Muscle of back (tissue), 13 donors: ENCODE results near the gene SHISA3. TPM values are rescaled to one million over a fixed set of nuclear protein-coding genes. Genes with fewer than 3 reads are reported as not detected.
"Not testable (repeated sequence)": the region's sequence is repeated elsewhere in the genome, so short reads cannot be mapped to it uniquely, and the experiment has no call there.

Source experiments
- DNase-seq, 3 donors: peaks; one replicate each; pipeline versions ENCODE4 v3.0.0 to v3.0.0-alpha.2; 2013
- long read RNA-seq, 9 donors: transcript quantifications; one replicate each; lab custom pipeline, GENCODE V29; 2026
- polyA plus RNA-seq, 10 donors: library from polyadenylated mRNA; unstranded; fragments of 120-200 nt; gene quantifications; one replicate each; pipeline ENCODE4 v1.2.1, GENCODE V29; 2013; ENCODE audit not compliant: insufficient read length in 10 of 10

Gene SHISA3
- polyA plus RNA-seq: 10 to 100 TPM in 3 of 10 donors, 1 to 10 TPM in 7; 3.4 to 18.4 (median 7.4) TPM
- long read RNA-seq, donor 1, transcript SHISA3-201 (2 exons, 1,971 nt): major isoform, 8 of 8 reads
- long read RNA-seq, donor 1, partial matches to known transcripts: 0 of 8 reads
- long read RNA-seq, donor 1, other reads (novel, unspliced or antisense): 0 of 8 reads
- long read RNA-seq, donor 2, transcript SHISA3-201 (2 exons, 1,971 nt): major isoform, 9 of 9 reads
- long read RNA-seq, donor 2, partial matches to known transcripts: 0 of 9 reads
- long read RNA-seq, donor 2, other reads (novel, unspliced or antisense): 0 of 9 reads
- long read RNA-seq, donor 3, partial matches to known transcripts: 0 of 1 reads
- long read RNA-seq, donor 3, other reads (novel, unspliced or antisense): 0 of 1 reads
- long read RNA-seq, donor 4, transcript SHISA3-201 (2 exons, 1,971 nt): major isoform, 5 of 5 reads
- long read RNA-seq, donor 4, partial matches to known transcripts: 0 of 5 reads
- long read RNA-seq, donor 4, other reads (novel, unspliced or antisense): 0 of 5 reads
- long read RNA-seq, donor 5, transcript SHISA3-201 (2 exons, 1,971 nt): major isoform, 17 of 17 reads
- long read RNA-seq, donor 5, partial matches to known transcripts: 0 of 17 reads
- long read RNA-seq, donor 5, other reads (novel, unspliced or antisense): 0 of 17 reads
- long read RNA-seq, donor 6, partial matches to known transcripts: 0 of 3 reads
- long read RNA-seq, donor 6, other reads (novel, unspliced or antisense): 0 of 3 reads
- long read RNA-seq, donor 7, transcript SHISA3-201 (2 exons, 1,971 nt): major isoform, 7 of 7 reads
- long read RNA-seq, donor 7, partial matches to known transcripts: 0 of 7 reads
- long read RNA-seq, donor 7, other reads (novel, unspliced or antisense): 0 of 7 reads
- long read RNA-seq, donor 8, partial matches to known transcripts: 0 of 2 reads
- long read RNA-seq, donor 8, other reads (novel, unspliced or antisense): 0 of 2 reads
- long read RNA-seq, donor 9, partial matches to known transcripts: 0 of 3 reads
- long read RNA-seq, donor 9, other reads (novel, unspliced or antisense): 0 of 3 reads

DNA sequence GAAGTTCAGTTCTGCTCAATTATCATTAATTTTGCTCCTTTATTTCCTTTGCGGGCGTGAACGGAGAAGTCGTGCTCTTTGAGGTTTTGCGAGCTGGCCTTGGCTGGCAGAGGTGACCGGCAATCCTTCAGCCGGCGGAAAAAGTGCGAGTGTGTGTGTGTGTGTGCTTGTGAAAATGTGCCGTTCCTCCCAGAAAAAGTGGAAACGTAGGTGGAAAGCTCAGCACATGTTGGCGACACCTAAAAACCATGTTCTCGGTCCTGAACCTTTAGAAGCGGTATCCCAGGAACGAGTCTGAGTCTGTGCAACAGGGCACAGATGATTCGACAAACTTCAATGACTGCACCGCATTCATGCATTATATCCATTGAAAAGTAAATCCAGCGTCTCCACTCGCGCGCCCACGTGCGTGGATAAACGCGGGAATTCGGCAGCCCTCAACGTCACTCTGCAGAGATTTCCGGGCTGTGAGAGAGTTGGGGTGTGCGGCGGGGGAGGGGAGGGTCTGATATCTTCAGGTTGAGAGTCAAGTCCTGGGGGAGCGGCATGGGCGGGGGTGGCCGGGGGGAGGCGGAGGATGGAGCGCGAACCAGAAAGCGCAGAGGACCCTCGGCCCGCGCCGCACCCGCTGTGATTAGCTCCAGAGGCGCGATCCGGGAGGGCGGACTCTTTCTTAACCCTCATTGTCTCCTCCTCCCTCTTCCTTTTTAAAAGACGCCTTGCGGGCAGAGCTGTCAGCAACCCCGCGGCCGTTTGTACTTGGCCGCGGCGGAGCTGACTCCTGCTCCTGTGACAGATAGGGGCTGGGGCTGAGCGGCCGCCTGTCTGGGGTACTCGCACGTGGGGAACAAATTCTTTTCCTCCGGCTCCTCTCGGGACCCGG, at the start of gene SHISA3:
Gene SHISA3, plus strand, starts transcription at position 737 of the 883 bp plus-strand sequence. CDS start 569 bp downstream, outside the sequence.
- DNase-seq: peak in 2 of 3 donors; percentile 41 to 73

DNA sequence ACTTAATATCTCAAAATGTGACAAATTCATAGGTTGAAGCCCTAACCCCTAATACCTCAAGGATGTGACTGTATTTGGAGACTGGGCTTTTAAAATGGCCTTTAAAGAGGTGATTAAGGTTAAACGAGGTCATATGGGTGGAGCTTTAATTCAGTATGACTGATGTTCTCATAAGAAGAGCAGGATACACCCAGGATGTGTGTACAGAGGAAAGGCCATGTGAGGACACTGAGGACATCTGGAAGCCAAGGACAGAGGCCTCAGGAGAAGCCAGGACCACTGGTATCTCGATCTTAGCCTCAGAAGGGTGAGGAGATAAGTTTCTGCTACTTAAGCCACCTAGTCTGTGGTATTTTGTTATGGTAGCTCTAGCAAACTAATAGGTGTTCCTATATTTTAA, 49.0 kb upstream of the SHISA3 start:
- DNase-seq: no peak

DNA sequence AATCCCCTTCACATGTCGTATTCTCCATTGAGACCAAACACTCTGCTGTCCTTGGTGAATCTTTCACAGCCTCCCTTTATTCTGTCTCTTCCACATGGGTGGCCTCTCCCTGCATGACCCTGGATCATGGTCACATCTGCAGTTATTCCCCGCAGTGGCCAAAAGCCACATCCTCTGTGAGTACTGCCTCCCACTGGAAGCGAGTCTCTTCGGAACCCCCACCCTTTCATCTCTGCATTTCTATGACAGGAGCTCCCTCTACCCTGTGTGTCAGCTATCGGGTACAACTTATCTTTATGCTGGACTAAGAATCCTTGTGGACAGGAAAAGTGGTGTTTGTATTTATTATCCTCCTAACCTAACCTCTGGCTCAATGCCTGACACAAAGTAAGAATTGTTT, 48.6 kb upstream of the SHISA3 start:
- no peak for DNase-seq

DNA sequence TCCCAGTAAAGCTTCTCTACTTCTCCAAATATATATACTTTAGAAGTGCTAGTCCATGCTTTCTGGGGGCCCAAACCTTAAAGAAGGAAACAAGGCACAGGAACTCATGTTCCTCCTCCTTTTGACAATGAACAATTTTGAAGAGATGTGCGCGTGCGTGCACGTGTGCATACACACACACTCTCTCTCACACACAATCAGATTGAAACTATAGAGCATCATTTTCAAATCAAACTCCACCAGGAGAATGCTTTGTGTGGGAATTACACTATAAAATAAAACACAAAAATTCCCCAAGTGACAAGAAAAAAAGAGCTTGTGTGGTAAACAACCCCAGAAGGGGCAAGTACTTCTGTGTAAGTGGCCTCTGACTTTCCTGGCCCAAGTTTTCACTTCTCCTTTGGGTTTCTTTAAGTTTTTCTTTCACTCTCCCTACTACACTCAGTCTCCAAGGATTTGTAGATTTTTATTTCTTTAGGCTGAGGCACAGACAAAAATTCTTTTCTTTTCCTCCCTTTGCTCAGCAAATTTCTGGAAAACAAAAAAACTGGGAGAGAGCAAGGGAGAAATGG, 46.6 kb upstream of the SHISA3 start:
- no peak for DNase-seq

DNA sequence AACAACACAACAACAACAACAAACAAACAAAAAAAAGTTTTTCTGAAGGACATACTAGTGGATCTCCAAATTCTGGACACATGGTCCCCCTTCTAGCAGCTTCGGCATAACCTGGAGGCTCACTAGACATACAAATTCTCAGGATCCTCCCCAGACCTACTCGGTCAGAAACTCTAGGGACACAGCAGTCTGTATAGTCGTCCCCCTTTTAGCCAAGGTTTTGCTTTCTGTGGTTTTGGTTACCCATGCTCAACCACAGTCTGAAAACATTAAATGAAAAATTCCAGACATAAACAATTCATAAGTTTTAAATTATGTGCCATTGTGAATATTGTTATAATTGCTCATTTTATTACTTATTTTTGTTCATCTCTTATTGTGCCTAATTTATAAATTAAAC, 45.2 kb upstream of the SHISA3 start:
- no peak for DNase-seq

DNA sequence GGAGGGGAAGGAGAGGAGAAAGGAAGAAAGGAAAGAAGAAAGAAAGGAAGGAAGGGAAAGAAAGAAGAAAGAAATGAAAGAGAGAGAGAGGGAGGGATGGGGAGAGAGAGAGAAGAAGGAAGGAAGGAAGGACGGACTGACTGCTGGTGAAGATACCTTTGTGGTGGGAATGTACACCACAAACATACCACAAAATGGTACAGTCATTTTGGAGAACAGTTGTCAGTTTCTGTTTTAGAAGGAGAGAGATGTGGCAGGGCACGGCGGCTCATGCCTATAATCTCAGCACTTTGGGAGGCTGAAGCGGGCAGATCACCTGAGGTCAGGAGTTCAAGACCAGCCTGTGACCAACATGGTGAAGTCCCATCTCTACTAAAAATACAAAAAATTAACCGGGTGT, 40.0 kb upstream of the SHISA3 start:
- no peak for DNase-seq

DNA sequence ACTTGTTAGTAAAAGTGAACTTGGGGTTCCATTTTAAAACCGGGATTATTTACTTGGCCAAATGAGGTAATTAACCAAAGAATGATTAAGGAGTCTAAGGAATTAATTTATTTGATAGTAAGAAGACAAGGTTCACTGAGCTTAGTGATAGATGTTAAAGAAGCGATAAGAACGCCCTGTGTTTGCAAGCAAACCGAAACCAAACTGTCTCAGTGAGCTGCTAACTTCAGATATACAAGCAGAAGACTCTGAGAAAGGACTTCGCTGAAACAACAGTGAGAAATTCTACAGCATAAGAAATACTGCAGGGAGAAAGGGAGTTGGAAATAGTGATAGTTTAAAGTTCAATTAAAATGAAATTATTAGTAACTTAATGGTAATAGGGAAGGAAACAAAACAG, 37.6 kb upstream of the SHISA3 start:
- DNase-seq: peak in 1 of 3 donors; percentile 34

DNA sequence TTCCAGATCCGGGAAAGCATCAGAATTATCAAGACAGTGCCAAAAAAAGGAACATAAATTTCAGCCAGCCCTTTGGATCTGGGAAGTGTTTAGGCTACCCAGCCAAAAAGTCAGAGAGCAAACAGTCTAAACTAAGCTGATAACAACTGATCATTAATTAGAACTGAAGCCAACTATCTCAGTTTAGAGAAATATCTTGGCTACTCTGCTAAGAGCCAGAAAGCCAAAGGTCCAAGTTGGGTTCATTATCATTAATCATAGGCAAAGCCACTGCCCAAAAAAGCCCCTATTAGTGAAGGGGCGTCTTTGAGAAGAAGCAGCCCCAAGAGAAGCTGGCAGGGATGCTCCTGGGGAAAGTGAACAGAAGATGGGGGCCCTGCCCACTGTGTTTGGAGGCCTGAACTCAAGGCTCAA, 37.0 kb upstream of the SHISA3 start:
- DNase-seq: peak in 1 of 3 donors; percentile 25

DNA sequence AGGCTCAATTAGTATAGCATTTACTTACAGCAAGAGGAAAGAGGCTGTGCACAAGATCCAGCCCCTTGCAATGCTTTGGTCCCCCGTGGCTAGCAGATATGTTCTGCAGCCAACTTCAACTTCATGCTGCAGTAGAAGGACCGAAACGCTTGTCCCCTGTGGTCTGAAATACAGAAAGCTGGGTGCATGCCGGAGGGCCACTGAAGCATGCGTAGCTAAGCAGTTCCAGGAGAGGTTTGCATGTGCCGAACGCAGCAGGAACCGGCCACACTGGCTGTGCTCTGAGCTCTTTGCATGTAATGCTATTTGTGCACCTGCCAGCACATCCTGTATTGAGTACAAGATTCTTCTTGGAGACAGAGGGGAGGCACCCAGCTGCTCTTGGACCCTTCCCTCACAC, 35.8 kb upstream of the SHISA3 start:
- DNase-seq: peak in 2 of 3 donors; percentile 7 to 53

DNA sequence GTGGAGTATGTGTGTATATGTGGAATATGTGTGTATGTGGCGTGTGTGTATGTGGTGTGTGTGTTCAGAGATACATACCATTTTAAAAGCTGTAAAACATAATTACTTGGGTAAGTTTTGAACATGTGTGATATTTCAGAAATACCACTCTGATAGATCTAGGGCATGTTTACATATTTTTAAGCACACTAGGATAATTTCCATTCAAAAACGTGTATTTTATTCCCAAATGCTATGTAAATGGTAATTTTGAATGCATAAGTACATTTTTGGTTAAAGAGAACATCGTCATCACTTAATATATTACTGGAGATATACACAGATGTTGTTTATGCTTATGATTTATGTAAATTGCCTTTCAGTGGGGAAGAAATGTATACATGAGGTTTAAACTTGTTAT, 34.7 kb upstream of the SHISA3 start:
- DNase-seq: no peak

DNA sequence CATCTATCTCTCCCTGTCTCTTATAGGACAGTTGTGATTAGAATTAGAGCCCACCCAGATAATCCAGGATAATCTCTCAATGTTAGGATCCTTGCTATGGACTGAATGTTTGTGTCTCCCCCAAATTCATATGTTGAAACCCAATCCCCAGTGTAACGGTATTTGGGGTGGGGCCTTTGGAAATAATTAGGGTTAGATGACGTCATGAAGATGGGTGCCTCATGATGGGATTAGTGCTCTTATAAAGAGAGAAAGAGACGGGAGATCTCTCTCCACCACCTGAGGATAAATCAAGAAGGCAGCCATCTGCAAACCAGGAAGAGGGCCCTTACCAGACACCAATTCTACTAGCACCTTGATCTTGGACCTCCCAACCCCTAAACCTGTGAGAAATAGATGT, 33.7 kb upstream of the SHISA3 start:
- DNase-seq: no peak

DNA sequence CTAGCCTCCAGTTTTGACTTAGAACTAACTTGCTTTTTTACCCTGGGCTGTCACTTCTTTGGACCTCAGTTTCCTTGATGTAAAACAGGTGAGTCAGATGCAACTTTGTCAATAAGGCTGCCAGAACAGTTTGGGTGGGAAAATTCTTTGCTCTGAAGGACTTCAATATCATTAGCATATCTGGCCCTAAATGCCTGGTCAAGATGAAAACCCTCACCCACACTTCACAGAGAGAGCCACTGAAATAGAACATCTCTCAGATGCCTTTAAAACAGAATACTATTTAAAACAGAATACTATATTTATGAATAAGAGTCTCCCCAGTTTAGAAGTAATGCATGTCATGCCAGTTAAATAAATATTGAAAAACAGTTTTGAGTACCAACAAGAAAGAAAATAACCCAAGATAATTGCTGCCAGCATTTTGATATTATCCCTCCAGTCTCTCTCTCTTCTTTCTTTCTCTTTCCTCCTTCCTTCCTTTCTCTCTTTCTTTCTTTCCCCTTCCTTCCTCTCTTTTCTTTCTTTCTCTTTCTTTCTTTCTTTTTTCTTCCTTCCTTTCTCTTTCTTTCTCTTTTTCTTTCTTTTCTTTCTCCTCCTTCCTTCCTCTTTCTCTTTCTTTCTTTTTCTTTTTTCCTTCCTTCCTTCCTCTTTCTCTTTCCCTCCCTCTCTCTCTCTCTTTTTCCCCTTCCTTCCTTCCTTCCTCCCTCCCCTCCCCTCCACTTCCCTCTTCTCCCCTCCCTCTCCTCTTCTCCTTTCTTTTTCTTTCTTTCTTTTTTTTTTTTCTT, 32.8 kb upstream of the SHISA3 start:
- no peak for DNase-seq

DNA sequence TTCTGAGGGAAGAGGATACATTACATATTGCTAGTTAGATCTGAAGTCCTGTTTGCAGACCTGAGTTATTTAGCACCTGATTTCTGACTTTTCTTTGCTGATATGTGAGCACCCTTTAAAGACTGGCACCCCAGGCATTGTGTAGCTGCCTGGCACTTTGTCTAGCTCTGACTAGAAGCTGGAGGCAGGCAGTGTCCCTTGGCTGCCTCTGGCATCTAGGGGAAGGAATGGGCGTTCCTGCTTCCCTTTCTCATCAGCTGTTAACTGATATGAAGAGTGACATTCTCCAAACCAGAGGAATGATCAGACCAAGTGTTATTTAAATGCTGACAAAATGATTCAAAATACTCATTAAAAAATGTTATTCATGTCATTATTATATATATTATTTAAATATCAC, 30.3 kb upstream of the SHISA3 start:
- no peak for DNase-seq

DNA sequence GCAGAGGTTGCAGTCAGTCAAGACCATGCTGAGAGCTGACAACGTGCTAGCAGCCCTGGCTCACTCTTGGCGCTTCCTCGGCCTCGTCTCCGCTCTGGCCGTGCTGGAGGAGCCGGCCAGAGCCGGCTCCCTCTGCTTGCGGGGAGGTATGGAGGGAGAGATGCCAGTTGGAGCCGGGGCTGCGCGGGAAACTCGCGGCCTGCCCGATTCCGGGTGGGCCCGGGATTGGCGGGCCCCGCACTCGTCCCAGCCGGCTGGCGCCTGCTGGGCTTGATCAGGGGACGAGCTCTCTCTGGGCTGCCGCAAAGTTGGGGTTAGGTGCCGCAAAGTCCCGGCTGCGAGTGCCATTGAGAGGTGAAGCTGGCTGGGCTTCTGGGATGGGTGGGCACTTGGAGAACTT, 27.8 kb upstream of the SHISA3 start:
- no peak for DNase-seq

DNA sequence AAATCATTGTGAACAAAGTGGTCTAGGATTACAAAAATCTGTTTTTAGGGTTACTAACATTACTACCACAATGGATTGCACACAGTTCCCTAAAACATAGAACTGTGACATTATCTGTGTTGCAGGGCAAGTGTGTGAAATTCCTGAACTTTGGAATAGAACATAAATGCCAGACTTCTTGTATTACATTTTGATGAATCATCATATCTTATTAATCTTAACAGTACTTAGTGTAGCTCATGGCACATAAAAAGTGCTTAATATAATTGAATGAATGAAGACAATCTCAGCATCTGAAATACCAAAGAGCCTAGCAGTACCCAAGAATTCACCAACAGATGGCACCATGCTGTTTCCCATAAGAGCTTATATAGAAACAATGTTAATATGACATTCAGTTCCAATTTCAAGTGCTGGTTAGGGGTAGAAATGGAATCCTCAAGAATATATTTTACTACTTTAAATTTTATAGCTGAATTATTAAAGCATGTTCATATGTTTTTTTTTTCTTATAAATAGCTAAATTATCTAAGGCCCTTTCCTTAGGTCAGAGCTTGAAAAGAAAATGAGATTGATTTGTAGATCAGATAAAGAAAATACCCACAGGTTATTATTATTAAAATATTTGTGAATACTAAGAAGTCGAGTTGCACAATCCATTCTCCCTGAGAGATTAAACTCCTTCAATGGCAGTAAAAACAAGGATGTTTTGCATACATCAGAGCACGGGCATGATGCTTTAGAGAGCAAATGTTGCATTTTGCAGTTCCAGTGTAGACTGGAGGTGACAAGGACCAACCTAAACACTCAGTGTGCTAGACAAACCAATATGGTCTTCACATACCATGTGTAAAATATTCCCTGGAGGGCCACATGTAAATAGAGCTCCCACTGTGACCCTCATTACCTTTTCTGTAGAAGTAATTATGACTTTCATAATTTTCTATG, 25.7 kb upstream of the SHISA3 start:
- peak; percentile 28 to 71 (median 52) for DNase-seq

DNA sequence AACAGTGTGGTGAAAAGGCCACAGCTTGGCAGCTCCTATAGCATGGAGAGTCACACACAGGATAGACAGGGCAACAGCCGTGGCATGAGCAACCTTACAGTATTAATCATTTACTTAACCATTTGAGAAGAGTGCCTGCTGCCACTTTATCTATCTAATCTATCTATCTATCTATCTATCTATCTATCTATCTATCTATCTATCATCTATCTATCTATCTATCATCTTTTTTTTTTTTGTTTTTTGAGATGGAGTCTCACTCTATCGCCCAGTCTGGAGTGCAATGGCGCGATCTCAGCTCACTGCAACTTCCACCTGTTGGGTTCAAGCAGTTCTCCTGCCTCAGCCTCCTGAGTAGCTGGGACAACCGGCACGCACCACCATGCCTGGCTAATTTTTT, 25.0 kb upstream of the SHISA3 start:
- DNase-seq: not testable (repeated sequence)

DNA sequence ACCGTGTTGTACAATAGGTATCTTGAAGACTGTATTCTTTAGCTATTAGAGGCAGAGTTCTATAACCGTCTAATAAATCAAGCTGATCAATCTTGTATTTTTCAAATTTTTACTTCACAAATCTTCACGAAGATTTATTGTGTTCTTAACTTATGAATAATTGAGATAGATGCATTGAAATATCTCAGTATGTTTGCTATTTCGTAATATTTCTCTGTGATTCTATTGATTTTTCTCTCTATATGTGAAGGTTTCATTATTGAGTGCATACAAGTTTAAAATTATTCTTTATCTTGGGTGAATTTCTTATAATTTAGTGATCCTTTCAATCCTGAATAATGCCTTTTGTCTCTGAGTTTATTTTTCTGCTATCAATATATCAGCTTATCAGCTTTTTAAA, 19.8 kb upstream of the SHISA3 start:
- no peak for DNase-seq

DNA sequence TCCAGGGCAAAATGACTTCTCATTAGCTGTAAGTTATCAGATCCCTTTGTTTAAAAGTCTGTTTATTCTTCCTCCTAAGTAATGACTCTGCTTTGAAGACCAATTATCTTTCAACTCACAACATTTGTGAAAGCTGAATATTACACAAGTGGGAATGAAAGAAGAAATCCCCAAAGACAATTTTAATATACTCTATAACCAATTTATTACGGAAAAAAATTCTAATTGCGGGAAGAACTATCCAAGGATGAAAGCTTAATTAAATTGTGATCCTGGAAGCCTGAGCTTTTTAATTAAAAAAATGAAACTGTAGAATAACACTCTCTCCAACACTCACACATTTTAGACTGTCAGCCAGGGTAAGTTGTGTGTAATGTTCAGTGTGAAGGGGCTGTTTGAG, 15.6 kb upstream of the SHISA3 start:
- no peak for DNase-seq

DNA sequence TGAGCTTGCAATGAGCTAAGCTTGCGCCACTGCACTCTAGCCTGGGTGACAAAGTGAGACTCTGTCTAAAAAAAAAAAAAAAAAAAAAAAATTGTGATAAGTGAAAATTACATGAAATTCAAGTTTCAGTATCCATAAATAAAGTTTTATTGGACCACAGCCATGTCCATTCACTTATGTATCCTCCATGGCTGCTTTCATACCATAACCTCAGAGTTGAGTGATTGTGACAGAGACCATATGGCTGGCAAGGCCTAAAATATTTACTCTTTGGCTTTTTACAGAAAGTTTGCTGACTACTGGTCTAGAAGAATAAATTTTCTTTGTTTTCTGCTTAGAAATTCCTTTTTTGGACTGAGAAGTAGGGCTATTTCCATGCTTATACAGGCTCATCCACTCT, 11.8 kb upstream of the SHISA3 start:
- DNase-seq: no peak
